Loucy (cell line): ENCODE measurements around the gene XXYLT1.

ENCODE experiments used
- CTCF ChIP-seq: fragments of 200-600 bp; sonication (generic); conservative IDR thresholded peaks from 2 replicates; pipeline ENCODE4 v1.5.1; 2014; ENCODE audit warnings: mild to moderate bottlenecking, antibody characterized with exemption, low read length
- EZH2phosphoT487 ChIP-seq: fragments of 200-600 bp; IDR thresholded peaks from 2 replicates; pipeline ENCODE4 v1.6.1; 2018; ENCODE audit warnings: antibody characterized with exemption, mild to moderate bottlenecking, moderate library complexity, borderline replicate concordance

- TF ChIP-seq CTCF (no peak), EZH2phosphoT487 (no peak)
Observed at GRCh38 chr3:195137638-195138588, 133.0 kb downstream of the XXYLT1 start.
